Activated CD4-positive, alpha-beta T cell treated with anti-CD3 and anti-CD28 coated beads for 36 hours (primary cell): ENCODE data around the gene PKD1L1. TPM values are rescaled to one million over a fixed set of nuclear protein-coding genes. Genes with fewer than 3 reads are reported as not detected.
"Not testable (repeated sequence)": the region's sequence is repeated elsewhere in the genome, so short reads cannot be mapped to it uniquely, and the experiment has no call there.

ENCODE experiments used
- ATAC-seq: fragments of 200-7000 bp; cut with Tn5 transposase; one replicate; pipeline ENCODE4 v1.10.0; 2021; ENCODE audit warnings: mild to moderate bottlenecking, moderate library complexity
- CTCF ChIA-PET: fragments of 350-600 bp; sonication (Branson Sonifier 250); formaldehyde crosslinking; loops from one replicate; lab custom pipeline; 2021; ENCODE audit warnings: antibody characterized with exemption; lab: Charles Lee
- POLR2A ChIA-PET: fragments of 350-600 bp; sonication (Branson Sonifier 250); formaldehyde crosslinking; loops from one replicate; lab custom pipeline; 2021; ENCODE audit warnings: antibody characterized with exemption, inconsistent platforms; lab: Charles Lee
- DNase-seq: peaks from one replicate; pipeline ENCODE4 v3.0.0-alpha.2; 2020
- H3K27ac Mint-ChIP-seq: one replicate; pipeline ENCODE4 v1.8.0; 2021; ENCODE audit warnings: mixed read lengths
- H3K27me3 Mint-ChIP-seq: one replicate; pipeline ENCODE4 v1.8.0; 2021; ENCODE audit warnings: mixed read lengths
- H3K36me3 Mint-ChIP-seq: one replicate; pipeline ENCODE4 v1.8.0; 2021; ENCODE audit warnings: low read depth, mixed read lengths
- H3K4me1 Mint-ChIP-seq: one replicate; pipeline ENCODE4 v1.8.0; 2021; ENCODE audit warnings: mixed read lengths
- H3K4me3 Mint-ChIP-seq: one replicate; pipeline ENCODE4 v1.8.0; 2021; ENCODE audit warnings: mild to moderate bottlenecking, moderate library complexity, mixed read lengths
- H3K9me3 Mint-ChIP-seq: one replicate; pipeline ENCODE4 v1.8.0; 2021; ENCODE audit warnings: low read depth, mixed read lengths
- intact Hi-C, 2 experiments: fragments of 100-400 bp; cut with DNase I in 1 of 2; cut with micrococcal nuclease in 1 of 2; formaldehyde crosslinking; loops; one replicate each; pipeline versions ENCODE4 v1.14.2 to v1.15.1; 2022 to 2024; cut with DNase I, micrococcal nuclease
- total RNA-seq, 2 experiments: library from RNA; stranded (reverse); gene quantifications; one replicate each; pipeline ENCODE4 v1.2.3, GENCODE V29; 2021

PKD1L1 gene
- total RNA-seq, 2 experiments from 2014 or later: 0.09 to 0.16 TPM

GRCh38 chr7:47937065-47937687 is 11.1 kb downstream of the PKD1L1 start:
- H3K36me3 Mint-ChIP-seq: no peaks in the 10 kb centered on the region
- peak; percentile 96 for ATAC-seq
- CTCF ChIA-PET: interaction anchor here (0.5 to 0.7 kb wide), 2 partner anchors 295 to 362 kb away, joined by 3 read pairs; no protein-coding TSS in a partner anchor
- H3K4me1 Mint-ChIP-seq: peaks cover 6% of the 10 kb centered on the region
- H3K27ac Mint-ChIP-seq: peak overlapping the region; percentile 6
- no peak overlapping the region for H3K4me3 Mint-ChIP-seq
- intact Hi-C loops: no loop called here
- H3K9me3 Mint-ChIP-seq: no peaks in the 10 kb centered on the region
- POLR2A ChIA-PET: no interaction called here
- H3K27me3 Mint-ChIP-seq: no peaks in the 10 kb centered on the region
- peak; percentile 58 for DNase-seq

DNA sequence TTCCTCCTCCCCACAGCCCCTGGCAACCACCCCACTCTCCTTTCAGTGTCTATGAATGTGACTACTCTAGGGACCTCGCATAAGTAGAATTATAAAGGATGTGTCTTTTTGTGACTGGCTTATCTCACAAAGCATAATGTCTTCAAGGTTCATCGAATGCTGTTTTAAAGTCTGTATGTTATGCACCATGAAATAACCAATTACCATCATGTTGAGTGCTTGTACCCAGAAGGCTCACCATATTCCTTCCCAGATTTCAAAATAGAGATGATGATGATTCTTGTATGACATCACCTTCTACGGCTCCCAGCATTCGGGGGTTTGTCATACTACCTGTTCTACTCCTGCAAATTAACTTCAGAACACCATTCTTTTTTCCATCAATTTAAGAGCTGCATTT is 11.9 kb downstream of the PKD1L1 start:
- intact Hi-C loops: no loop called here
- peaks cover 6% of the 10 kb centered on the region for H3K4me1 Mint-ChIP-seq
- ChIA-PET CTCF (interaction anchor here (2.2 kb wide), 1 partner anchor 8 kb away, joined by 6 read pairs; no protein-coding TSS in a partner anchor), POLR2A (no interaction called here)
- H3K36me3 Mint-ChIP-seq: no peaks in the 10 kb centered on the region
- no peak for DNase-seq
- H3K9me3 Mint-ChIP-seq: no peaks in the 10 kb centered on the region
- ATAC-seq: no peak
- H3K4me3 Mint-ChIP-seq: no peak overlapping the region
- H3K27ac Mint-ChIP-seq: no peak overlapping the region
- no peaks in the 10 kb centered on the region for H3K27me3 Mint-ChIP-seq

GRCh38 chr7:47935336-47935735 is 12.9 kb downstream of the PKD1L1 start:
- POLR2A ChIA-PET: no interaction called here
- H3K9me3 Mint-ChIP-seq: no peaks in the 10 kb centered on the region
- H3K36me3 Mint-ChIP-seq: no peaks in the 10 kb centered on the region
- DNase-seq (no peak), ATAC-seq (no peak)
- peaks cover 6% of the 10 kb centered on the region for H3K4me1 Mint-ChIP-seq
- no peaks in the 10 kb centered on the region for H3K27me3 Mint-ChIP-seq
- no peak overlapping the region for H3K27ac Mint-ChIP-seq
- no peak overlapping the region for H3K4me3 Mint-ChIP-seq
- intact Hi-C loops: no loop called here
- CTCF ChIA-PET: interaction anchor here (2.2 kb wide), 1 partner anchor 9 kb away, joined by 6 read pairs; no protein-coding TSS in a partner anchor

GRCh38 chr7:47934831-47935230 is 13.4 kb downstream of the PKD1L1 start:
- CTCF ChIA-PET: interaction anchor here (1.0 to 2.2 kb wide), 2 partner anchors 10 to 57 kb away, joined by 3 to 6 read pairs; no protein-coding TSS in a partner anchor

GRCh38 chr7:47933215-47933614 is 15.1 kb downstream of the PKD1L1 start:
- POLR2A ChIA-PET: no interaction called here
- intact Hi-C loops: no loop called here
- ATAC-seq (no peak), DNase-seq (no peak)
- H3K9me3 Mint-ChIP-seq: no peaks in the 10 kb centered on the region
- peaks cover 6% of the 10 kb centered on the region for H3K4me1 Mint-ChIP-seq
- no peak overlapping the region for H3K4me3 Mint-ChIP-seq
- CTCF ChIA-PET: interaction anchor here (1.4 to 1.5 kb wide), 2 partner anchors 16 to 177 kb away, joined by 4 to 6 read pairs; no protein-coding TSS in a partner anchor
- H3K36me3 Mint-ChIP-seq: no peaks in the 10 kb centered on the region
- H3K27ac Mint-ChIP-seq: no peak overlapping the region
- H3K27me3 Mint-ChIP-seq: no peaks in the 10 kb centered on the region

More at GRCh38 chr7:47934831-47935230, 13.4 kb downstream of the PKD1L1 start:
- no peaks in the 10 kb centered on the region for H3K9me3 Mint-ChIP-seq
- H3K4me3 Mint-ChIP-seq: no peak overlapping the region
- no peak overlapping the region for H3K27ac Mint-ChIP-seq
- intact Hi-C loops: no loop called here
- peaks cover 6% of the 10 kb centered on the region for H3K4me1 Mint-ChIP-seq
- no peak for ATAC-seq
- H3K36me3 Mint-ChIP-seq: no peaks in the 10 kb centered on the region
- H3K27me3 Mint-ChIP-seq: no peaks in the 10 kb centered on the region
- DNase-seq: no peak
- POLR2A ChIA-PET: no interaction called here

DNA sequence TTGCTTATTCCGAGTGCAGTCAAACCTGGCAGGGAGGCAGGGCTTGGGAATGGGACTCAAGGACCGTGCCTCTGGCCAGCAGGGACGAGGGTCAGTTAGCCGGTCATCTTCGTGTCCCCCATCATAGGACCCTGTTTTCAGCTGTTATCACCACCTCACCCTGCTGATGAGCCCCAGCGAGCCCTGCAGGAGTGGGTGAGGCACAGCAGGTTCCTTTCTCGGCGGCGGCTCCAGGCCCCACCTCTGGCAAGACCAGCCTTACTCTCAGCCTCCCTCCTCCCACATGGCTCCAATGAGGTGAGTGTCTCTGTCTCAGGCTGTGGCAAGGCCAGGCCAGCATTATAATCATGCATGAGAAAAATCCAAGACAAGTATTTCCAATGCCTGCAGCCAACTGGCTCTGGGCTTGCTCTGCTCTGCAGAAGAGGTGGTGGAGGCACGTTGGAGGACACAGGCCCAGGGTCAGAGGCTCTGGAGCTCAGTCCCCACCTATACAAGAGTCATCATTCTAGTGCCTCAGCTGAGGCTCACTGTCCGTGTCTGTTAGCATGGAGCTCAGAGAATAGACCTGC is 15.7 kb downstream of the PKD1L1 start:
- H3K9me3 Mint-ChIP-seq: no peaks in the 10 kb centered on the region
- intact Hi-C loops: no loop called here
- CTCF ChIA-PET: interaction anchor here (0.7 to 1.5 kb wide), 2 partner anchors 16 to 21 kb away, joined by 5 to 6 read pairs; no protein-coding TSS in a partner anchor

DNA sequence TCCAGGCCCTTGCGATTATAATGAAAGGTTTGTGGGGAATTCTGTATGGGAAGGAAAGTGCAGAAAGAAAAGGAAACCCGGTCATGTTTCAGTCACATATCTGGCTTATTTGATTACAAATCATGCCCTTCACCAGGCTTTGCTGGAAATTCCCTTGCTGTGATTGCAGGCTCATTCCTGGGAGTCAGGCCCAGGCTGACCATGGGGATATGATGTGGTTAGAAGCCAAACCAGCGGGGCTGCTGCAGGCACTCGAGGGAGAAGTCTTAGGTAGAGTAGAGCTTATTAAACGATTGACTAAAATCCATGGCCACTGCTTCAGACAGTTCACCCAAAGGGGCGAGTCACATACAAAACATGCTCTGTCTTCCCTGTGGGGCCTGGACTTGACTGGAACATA is 16.2 kb downstream of the PKD1L1 start:
- Mint-ChIP-seq H3K27ac (no peak overlapping the region), H3K36me3 (no peaks in the 10 kb centered on the region), H3K4me1 (no peaks in the 10 kb centered on the region), H3K27me3 (no peaks in the 10 kb centered on the region), H3K4me3 (no peak overlapping the region), H3K9me3 (no peaks in the 10 kb centered on the region)
- DNase-seq (no peak), ATAC-seq (no peak)
- intact Hi-C loops: no loop called here
- POLR2A ChIA-PET: no interaction called here
- CTCF ChIA-PET: interaction anchor here (0.7 to 1.5 kb wide), 2 partner anchors 15 to 21 kb away, joined by 5 to 6 read pairs; no protein-coding TSS in a partner anchor

More for the DNA sequence above, 15.7 kb downstream of the PKD1L1 start:
- H3K4me1 Mint-ChIP-seq: peaks cover 4% of the 10 kb centered on the region
- H3K27ac Mint-ChIP-seq: no peak overlapping the region
- no peak overlapping the region for H3K4me3 Mint-ChIP-seq
- H3K36me3 Mint-ChIP-seq: no peaks in the 10 kb centered on the region
- no peaks in the 10 kb centered on the region for H3K27me3 Mint-ChIP-seq
- ATAC-seq (no peak), DNase-seq (no peak)
- POLR2A ChIA-PET: no interaction called here

DNA sequence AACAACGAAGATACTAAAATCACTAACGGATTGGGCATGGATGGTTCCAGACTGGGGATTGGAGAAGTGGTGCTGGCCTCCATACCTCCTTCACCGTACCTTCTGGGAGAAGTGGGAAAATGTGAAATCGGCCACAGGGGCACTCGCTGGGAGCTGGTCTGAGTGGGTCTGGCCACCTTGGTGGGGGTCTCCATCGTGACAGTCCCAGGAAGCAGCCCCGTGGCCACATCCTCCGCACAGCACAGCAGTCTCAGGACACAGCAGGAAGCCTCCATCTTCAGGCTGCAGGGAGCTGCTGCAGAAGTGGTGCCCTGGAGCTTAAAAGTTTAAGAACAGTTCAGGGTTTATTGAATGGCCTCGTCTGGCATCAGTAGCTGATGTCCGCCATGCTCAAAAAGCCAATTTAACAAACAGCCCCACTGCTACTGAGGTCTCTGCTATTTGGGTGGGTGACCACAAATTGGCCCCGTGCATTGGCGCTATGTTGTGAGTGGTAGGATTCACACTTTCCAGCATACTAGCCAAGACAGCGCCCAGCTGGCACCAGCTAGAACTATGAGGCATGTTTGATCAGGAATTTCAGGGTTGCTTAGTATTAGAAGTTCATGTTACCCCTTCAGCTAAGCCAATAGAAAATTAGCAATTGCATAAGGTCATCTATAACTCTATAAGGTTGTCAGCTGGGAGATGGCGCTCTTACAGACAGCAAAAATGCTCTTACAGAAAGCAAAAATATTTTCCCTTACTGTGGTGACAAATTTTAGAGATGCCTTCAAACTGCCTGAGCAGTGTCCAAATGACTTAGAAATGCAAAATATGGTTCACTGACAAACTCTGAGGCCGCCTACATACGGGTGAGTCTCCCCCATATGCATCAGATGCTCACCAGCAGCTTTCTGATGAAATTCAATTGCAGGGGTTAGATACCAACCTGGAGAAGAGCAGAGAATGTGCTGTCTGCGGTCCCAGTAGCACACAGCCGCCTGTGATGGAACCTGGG is 17.0 kb downstream of the PKD1L1 start:
- CTCF ChIA-PET: interaction anchor here (0.7 kb wide), 1 partner anchor 20 kb away, joined by 5 read pairs; no protein-coding TSS in a partner anchor
- no peak for ATAC-seq
- H3K9me3 Mint-ChIP-seq: no peaks in the 10 kb centered on the region
- peaks cover 4% of the 10 kb centered on the region for H3K36me3 Mint-ChIP-seq
- H3K27me3 Mint-ChIP-seq: no peaks in the 10 kb centered on the region
- no peak for DNase-seq
- POLR2A ChIA-PET: no interaction called here
- no peaks in the 10 kb centered on the region for H3K4me1 Mint-ChIP-seq
- no peak overlapping the region for H3K27ac Mint-ChIP-seq
- H3K4me3 Mint-ChIP-seq: no peak overlapping the region
- intact Hi-C loops: no loop called here

GRCh38 chr7:47924266-47924665 is 24.0 kb downstream of the PKD1L1 start:
- ChIA-PET POLR2A (no interaction called here), CTCF (no interaction called here)
- H3K27me3 Mint-ChIP-seq: no peaks in the 10 kb centered on the region
- no peak for DNase-seq
- H3K9me3 Mint-ChIP-seq: peaks cover 12% of the 10 kb centered on the region
- peaks cover 4% of the 10 kb centered on the region for H3K36me3 Mint-ChIP-seq
- no peaks in the 10 kb centered on the region for H3K4me1 Mint-ChIP-seq
- H3K27ac Mint-ChIP-seq: no peak overlapping the region
- H3K4me3 Mint-ChIP-seq: no peak overlapping the region
- no peak for ATAC-seq
- intact Hi-C loops: no loop called here

GRCh38 chr7:47923081-47923875 is 25.0 kb downstream of the PKD1L1 start:
- H3K4me3 Mint-ChIP-seq, CTCF ChIA-PET, POLR2A ChIA-PET, ATAC-seq, H3K27ac Mint-ChIP-seq, DNase-seq, H3K27me3 Mint-ChIP-seq, H3K4me1 Mint-ChIP-seq, H3K36me3 Mint-ChIP-seq, intact Hi-C loops: not testable (repeated sequence)
- H3K9me3 Mint-ChIP-seq: peaks cover 12% of the 10 kb centered on the region
